Astrocyte of the spinal cord (primary cell): ENCODE data around the gene GPAT3.

Experiments
- DNase-seq: peaks from one replicate; pipeline ENCODE4 v3.0.0; 2011; ENCODE audit warnings: low read depth, low spot score
- H3K4me3 ChIP-seq: 2 replicates; pipeline ENCODE4 v1.5.1; 2011; ENCODE audit warnings: low read depth, mild to moderate bottlenecking, low read length, moderate library complexity
- in situ Hi-C: cut with HindIII; loops from 2 replicates; pipeline ENCODE4 v1.10.0; 2017; ENCODE audit warnings: low sequenced_read_pairs
- TF ChIP-seq, protein P1 (sequence below): IDR thresholded peaks from 2 replicates; pipeline ENCODE4 v1.5.1; 2012; ENCODE audit warnings: low read depth, mild to moderate bottlenecking, low read length, inconsistent platforms

Gene GPAT3

DNA sequence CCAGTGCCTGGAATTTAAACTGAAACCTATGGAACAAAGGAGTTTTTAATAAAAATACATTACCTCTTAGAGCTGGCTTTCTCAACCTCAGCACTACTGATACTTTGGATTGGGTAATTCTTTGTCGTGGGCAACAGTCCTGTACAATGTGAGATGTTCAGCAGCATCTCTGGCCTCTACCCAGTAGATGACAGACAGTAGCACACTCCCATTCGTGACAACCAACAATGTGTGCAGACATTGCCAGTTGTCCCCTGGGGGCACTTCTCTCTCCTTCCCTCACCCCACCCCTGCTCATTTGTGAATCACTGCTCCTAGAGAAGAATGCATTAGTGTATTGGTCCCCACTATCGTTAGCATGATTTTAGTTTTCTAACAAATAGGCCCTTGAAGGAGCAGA is 16.2 kb downstream of the GPAT3 start:
- no peak for DNase-seq
- in situ Hi-C loops, result no loop called here
- no peak overlapping the region for H3K4me3 ChIP-seq
- TF ChIP-seq, protein P1, sequence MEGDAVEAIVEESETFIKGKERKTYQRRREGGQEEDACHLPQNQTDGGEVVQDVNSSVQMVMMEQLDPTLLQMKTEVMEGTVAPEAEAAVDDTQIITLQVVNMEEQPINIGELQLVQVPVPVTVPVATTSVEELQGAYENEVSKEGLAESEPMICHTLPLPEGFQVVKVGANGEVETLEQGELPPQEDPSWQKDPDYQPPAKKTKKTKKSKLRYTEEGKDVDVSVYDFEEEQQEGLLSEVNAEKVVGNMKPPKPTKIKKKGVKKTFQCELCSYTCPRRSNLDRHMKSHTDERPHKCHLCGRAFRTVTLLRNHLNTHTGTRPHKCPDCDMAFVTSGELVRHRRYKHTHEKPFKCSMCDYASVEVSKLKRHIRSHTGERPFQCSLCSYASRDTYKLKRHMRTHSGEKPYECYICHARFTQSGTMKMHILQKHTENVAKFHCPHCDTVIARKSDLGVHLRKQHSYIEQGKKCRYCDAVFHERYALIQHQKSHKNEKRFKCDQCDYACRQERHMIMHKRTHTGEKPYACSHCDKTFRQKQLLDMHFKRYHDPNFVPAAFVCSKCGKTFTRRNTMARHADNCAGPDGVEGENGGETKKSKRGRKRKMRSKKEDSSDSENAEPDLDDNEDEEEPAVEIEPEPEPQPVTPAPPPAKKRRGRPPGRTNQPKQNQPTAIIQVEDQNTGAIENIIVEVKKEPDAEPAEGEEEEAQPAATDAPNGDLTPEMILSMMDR, result no peak

DNA sequence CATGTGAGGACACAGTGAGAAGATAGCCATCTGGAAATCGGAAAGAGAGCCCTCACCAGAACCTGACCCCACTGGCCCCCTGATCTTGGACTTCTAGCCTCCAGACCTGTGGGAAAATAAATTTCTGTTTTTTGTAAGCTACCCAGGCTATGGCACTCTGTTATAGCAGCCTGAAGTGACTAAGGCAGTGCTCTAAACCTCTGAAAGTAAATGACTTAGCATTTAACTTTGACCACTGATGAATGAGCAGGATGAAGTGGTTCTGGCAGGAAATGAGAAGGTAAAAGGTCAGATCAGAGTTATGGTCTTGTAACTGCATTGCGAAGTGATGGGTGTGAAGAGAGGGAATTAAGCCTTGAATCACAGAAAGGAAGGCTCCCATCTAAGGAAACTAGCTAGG is 17.0 kb downstream of the GPAT3 start:
- H3K4me3 ChIP-seq, result no peak overlapping the region
- DNase-seq, result peak; percentile 75
- in situ Hi-C loops, result no loop called here
- TF ChIP-seq, protein P1, result no peak

DNA sequence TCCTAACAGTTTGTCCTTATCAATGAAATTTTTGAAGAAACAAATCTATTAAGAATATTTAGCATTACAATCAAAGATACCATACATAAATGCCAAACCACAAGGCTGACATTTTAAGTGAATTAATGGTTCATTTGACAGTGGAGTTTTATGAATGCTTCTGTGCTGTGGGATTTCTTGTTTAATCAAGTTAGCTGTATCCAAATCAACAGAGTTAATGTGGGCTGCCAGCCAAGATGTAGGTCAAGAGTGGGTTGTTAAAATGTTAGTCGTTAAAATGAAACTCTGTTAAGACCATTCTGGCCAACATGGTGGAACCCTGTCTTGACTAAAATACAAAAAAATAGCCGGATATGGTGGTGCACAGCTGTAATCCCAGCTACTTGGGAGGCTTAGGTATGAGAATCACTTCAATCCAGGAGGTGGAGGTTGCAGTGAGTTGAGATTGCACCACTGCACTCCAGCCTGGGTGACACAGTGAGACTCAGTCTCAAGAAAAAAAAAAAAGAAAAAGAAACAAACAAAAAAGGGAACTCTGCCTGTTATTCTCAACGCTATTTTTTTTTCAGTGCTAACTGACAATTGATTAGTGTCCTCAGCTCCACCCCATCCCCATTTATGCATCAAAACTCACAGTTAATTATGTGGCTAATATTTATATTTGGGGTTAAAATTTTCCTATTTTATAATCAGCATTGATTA is 20.2 kb downstream of the GPAT3 start:
- no peak overlapping the region for H3K4me3 ChIP-seq
- no peak for DNase-seq
- in situ Hi-C loops, result no loop called here
- TF ChIP-seq, protein P1, result no peak

DNA sequence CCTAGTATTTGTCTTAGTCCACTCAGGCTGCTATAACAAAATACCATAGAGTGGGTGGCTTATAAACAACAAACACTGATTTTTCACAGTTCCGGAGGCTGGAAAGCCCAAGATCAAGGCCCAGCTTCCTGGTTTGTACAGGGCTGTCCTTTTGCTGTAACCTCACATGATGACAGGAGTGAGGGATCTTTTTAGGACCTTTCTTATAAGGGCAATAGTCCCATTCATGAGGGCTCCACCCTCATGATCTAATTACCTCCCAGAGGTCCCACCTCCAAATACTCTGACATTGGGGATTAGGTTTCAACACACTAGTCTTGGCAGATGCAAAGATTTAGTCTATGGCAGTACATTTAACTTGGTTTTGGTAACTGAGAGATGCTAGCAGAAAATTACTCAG is 20.9 kb downstream of the GPAT3 start:
- in situ Hi-C loops, result no loop called here
- TF ChIP-seq, protein P1, result no peak
- no peak overlapping the region for H3K4me3 ChIP-seq
- no peak for DNase-seq

DNA sequence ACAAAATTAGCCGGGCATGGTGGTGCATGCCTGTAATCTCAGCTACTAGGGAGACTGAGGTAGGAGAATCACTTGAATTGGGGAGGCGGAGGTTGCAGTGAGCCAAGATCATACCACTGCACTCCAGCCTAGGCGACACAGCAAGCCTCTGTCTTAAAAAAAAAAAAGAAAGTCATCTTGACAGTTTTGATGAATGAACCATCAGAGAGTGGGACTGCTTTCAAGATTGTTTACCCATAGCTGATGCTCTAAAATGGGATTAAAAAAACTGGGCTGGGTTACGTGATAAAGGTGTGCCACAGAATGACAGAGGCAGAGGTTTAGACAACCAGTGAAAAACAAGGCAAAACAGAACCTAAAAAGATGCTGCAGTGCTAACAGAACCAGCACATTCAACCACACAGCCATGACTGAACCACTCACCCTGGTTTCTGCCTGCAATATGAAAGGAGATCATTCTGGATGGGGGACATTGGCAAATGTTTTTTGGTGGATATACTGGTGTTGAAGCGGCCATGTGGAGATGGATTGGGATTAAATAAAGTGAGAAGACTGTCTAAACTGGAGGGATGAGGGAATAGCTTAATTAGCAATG is 22.2 kb downstream of the GPAT3 start:
- DNase-seq, result no peak

DNA sequence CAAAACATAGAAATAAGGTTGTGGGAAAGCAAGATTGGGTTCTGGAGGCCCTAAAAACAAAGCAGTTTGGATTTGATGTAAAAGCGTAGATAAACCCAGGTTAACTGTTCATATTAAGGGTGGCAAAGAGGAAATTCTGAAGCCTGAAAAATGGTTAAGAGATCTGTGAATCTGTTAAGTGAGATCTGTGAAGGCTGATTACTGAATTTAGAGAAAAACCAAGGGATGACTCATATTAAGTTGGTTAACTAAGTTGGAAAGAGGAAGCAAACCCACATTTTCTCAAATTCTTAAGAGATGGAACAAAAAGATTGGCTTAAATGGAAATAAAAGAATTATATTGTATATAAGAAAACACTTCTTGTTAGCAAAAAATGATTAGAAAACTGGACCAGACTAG is 22.8 kb downstream of the GPAT3 start:
- TF ChIP-seq, protein P1, result no peak
- DNase-seq, result peak; percentile 60
- no peak overlapping the region for H3K4me3 ChIP-seq
- in situ Hi-C loops, result no loop called here

More for the DNA sequence above, 22.2 kb downstream of the GPAT3 start:
- TF ChIP-seq, protein P1, result no peak
- no peak overlapping the region for H3K4me3 ChIP-seq
- in situ Hi-C loops, result no loop called here
